Mesendoderm (in vitro differentiated cells): ENCODE measurements around the gene MMP17.
"Not testable (repeated sequence)": the region's sequence is repeated elsewhere in the genome, so short reads cannot be mapped to it uniquely, and the experiment has no call there.

Experiments used
- DNase-seq: peaks from one replicate; pipeline ENCODE4 v3.0.0; 2013
- H2AK5ac ChIP-seq: 2 replicates; pipeline ENCODE4 v1.6.1; 2013; ENCODE audit warnings: low read length, inconsistent platforms
- H2BK120ac ChIP-seq: 2 replicates; pipeline ENCODE4 v1.6.1; 2013; ENCODE audit warnings: low read depth, mild to moderate bottlenecking, low read length, moderate library complexity, mixed read lengths
- H2BK15ac ChIP-seq: replicated peaks from 2 replicates; pipeline ENCODE4 v1.6.1; 2013; ENCODE audit warnings: low read depth, mild to moderate bottlenecking, moderate library complexity
- H2BK5ac ChIP-seq: 2 replicates; pipeline ENCODE4 v1.6.1; 2013; ENCODE audit warnings: low read length, inconsistent platforms
- H3K18ac ChIP-seq: 2 replicates; pipeline ENCODE4 v1.6.1; 2013; ENCODE audit warnings: mild to moderate bottlenecking, low read length, mixed read lengths
- H3K23ac ChIP-seq: one replicate; pipeline ENCODE4 v1.6.1; 2013; ENCODE audit warnings: low read length
- H3K27ac ChIP-seq: 2 replicates; pipeline ENCODE4 v1.5.1; 2013; ENCODE audit warnings: low read depth, mild to moderate bottlenecking, inconsistent platforms, low read length, moderate library complexity
- H3K27me3 ChIP-seq: 2 replicates; pipeline ENCODE4 v1.6.1; 2013; ENCODE audit warnings: low read length, control low read depth, mild to moderate bottlenecking, inconsistent platforms; ENCODE audit not compliant: insufficient read depth, poor library complexity
- H3K36me3 ChIP-seq: 2 replicates; pipeline ENCODE4 v1.6.1; 2013; ENCODE audit warnings: low read length, inconsistent platforms; ENCODE audit not compliant: control insufficient read depth, insufficient read depth
- H3K4ac ChIP-seq: one replicate; pipeline ENCODE4 v1.6.1; 2013; ENCODE audit warnings: low read depth, mild to moderate bottlenecking, low read length, moderate library complexity
- H3K4me1 ChIP-seq: 2 replicates; pipeline ENCODE4 v1.6.1; 2013; ENCODE audit warnings: low read depth, low read length, inconsistent platforms; ENCODE audit not compliant: control insufficient read depth
- H3K4me2 ChIP-seq: 2 replicates; pipeline ENCODE4 v1.6.1; 2013; ENCODE audit warnings: low read length
- H3K4me3 ChIP-seq: 2 replicates; pipeline ENCODE4 v1.5.1; 2013; ENCODE audit warnings: mild to moderate bottlenecking, low read length
- H3K56ac ChIP-seq: one replicate; pipeline ENCODE4 v1.6.1; 2013; ENCODE audit warnings: low read length
- H3K79me1 ChIP-seq: 2 replicates; pipeline ENCODE4 v1.6.1; 2013; ENCODE audit warnings: low read length, inconsistent platforms
- H3K79me2 ChIP-seq: 2 replicates; pipeline ENCODE4 v1.6.1; 2013; ENCODE audit warnings: mild to moderate bottlenecking, low read length; ENCODE audit not compliant: control insufficient read depth, insufficient read depth
- H3K9ac ChIP-seq: 2 replicates; pipeline ENCODE4 v1.6.1; 2013; ENCODE audit warnings: low read length, inconsistent platforms
- H4K5ac ChIP-seq: one replicate; pipeline ENCODE4 v1.6.1; 2013; ENCODE audit warnings: low read length
- H4K8ac ChIP-seq: one replicate; pipeline ENCODE4 v1.6.1; 2013; ENCODE audit warnings: low read depth, mild to moderate bottlenecking, control low read depth, low read length, moderate library complexity
- WGBS: extraction: QIAGEN DNeasy Blood & Tissue Kit; methylation state at CpG from one replicate; pipeline ENCODE4 v1.1.7; 2013; ENCODE audit warnings: low lambda C conversion rate, missing lambda C conversion rate; ENCODE audit not compliant: insufficient coverage; ENCODE audit errors: extremely low coverage; 5-methylcytosine and 5-hydroxymethylcytosine counted together

Gene MMP17

DNA sequence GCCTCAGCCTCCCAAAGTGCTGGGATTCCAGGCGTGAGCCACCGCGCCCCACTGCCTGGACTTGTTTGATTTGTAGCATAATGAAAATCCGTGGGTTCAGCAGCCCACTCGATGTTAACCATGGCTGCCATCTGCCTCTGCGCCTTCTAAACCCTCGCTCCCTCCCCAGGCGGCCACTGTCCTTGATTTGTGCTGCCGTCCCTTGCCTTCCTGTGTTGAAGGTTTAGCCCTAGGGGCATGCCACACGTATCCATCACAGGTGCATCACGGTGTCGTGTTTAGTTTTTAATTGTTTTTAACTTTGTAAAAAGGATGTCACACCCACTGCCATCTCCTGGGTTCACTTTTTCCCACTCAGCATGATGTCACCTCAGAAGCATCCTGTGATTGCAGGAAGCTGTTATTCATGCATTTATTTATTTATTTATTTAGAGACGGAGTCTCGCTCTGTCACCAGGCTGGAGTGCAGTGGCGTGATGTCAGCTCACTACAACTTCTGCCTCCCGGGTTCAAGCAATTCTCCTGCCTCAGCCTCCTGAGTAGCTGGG is 41.8 kb downstream of the MMP17 start:
- Histone ChIP-seq H3K79me2 (no peaks in the 10 kb centered on the region), H3K27me3 (no peaks in the 10 kb centered on the region), H4K5ac (no peak overlapping the region), H3K23ac (no peak overlapping the region), H3K56ac (no peak overlapping the region), H3K9ac (no peak overlapping the region), H4K8ac (no peak overlapping the region), H2BK15ac (no peak overlapping the region), H3K27ac (no peak overlapping the region), H2AK5ac (no peak overlapping the region), H3K79me1 (no peaks in the 10 kb centered on the region), H3K4me1 (no peaks in the 10 kb centered on the region), H3K18ac (no peak overlapping the region), H2BK5ac (no peak overlapping the region), H2BK120ac (no peak overlapping the region), H3K4me3 (no peak overlapping the region), H3K36me3 (no peaks in the 10 kb centered on the region), H3K4ac (no peak overlapping the region), H3K4me2 (no peak overlapping the region)
- WGBS, result no CpG with 5 or more reads among the region's 16 CpGs
- DNase-seq, result peak; percentile 75

DNA sequence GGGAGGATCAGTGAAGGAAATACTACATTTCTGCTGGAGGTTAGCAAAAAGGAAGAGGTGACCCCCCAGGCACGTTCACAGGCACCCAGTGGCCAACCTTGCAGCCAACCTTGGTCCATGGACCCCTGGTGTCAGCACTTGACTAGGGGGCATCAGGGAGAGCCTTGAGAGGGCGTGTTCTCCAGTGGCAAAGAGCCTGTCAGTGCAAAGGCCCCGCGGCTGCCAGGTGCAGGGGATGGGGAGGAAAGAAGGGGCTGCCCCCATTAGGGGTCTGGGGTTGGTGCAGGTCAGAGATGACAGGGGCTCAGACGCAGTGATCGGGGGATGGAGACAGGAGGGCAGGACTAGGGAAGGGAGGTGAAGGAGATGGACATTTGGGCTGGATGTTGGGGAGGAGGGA is 43.5 kb downstream of the MMP17 start:
- WGBS, result no CpG with 5 or more reads among the region's 6 CpGs
- Histone ChIP-seq H3K23ac (no peak overlapping the region), H4K5ac (no peak overlapping the region), H3K4me2 (no peak overlapping the region), H4K8ac (no peak overlapping the region), H2BK15ac (no peak overlapping the region), H3K27ac (no peak overlapping the region), H2BK120ac (no peak overlapping the region), H2BK5ac (no peak overlapping the region), H3K56ac (peak overlapping the region; percentile 10), H3K79me1 (no peaks in the 10 kb centered on the region), H3K9ac (no peak overlapping the region), H3K18ac (no peak overlapping the region), H3K4ac (no peak overlapping the region), H3K4me1 (no peaks in the 10 kb centered on the region), H3K79me2 (no peaks in the 10 kb centered on the region), H2AK5ac (no peak overlapping the region), H3K36me3 (no peaks in the 10 kb centered on the region), H3K27me3 (no peaks in the 10 kb centered on the region), H3K4me3 (no peak overlapping the region)
- DNase-seq, result no peak

DNA sequence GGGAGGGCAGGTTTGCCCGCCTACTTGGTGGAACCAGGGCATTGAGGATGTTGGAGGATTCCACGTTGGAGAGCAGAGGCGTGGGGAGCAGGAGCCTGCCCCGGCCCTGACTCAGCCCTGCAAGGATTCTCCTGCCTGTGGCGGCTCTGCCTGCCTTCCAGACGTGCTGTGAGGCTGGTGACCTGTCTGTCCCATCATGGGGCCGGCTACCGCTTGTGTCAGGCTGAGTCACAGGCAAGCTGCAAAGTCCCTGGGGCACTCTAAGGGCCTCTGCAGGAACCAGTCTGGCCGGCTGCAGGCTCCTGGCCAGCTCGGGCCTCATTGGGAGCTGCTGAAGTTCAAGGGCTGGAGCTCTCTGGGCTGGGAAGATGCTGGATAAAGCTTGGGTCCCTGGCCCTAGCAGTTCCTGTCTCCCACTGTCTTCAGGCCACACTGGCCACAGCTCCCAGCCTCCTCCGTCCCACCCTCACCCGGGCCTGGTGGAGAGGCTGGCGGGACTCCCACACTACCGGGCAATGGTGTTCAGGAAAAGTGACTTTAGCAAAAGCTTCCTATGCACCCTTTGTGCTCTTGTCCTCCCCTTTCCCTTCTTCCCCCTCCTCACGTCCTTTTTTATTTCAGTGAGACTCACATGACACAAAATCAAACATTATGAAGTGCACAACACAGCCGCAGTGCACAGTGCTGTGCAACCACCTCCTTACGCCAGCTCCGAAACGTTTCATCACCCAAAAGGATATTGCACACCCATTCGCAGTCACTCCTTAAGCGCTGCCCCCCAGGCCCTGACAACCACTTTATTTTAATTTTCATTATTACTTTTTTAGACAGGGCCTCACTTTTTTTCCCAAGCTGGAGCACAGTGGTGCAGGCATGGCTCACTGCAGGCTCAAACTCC is 44.2 kb downstream of the MMP17 start:
- H3K4me3 ChIP-seq, result no peak overlapping the region

DNA sequence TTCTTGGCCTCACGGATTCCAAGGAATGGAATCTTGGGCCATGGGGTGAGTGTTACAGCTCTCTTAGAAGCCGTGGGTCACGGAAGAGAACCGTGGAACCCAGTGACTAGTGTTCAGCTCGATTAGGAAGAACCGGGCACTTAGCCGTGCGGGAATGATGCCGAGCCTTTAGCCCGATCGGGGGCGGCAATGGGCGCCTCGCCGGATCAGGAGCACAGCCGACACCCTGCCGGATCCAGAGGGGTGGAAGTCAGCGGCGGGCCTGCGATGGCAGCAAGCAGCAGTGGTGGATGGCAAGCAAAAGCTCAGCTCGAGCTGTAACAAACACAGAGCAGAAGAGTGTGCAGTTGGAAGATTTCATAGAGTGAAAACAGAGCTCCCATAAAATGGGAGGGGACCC is 45.1 kb downstream of the MMP17 start:
- Histone ChIP-seq H3K18ac (no peak overlapping the region), H3K23ac (no peak overlapping the region), H3K36me3 (no peaks in the 10 kb centered on the region), H3K4ac (no peak overlapping the region), H3K9ac (no peak overlapping the region), H2BK120ac (no peak overlapping the region), H3K27me3 (no peaks in the 10 kb centered on the region), H3K56ac (no peak overlapping the region), H4K8ac (no peak overlapping the region), H2AK5ac (no peak overlapping the region), H3K79me2 (no peaks in the 10 kb centered on the region), H3K4me2 (no peak overlapping the region), H3K79me1 (no peaks in the 10 kb centered on the region), H3K4me3 (no peak overlapping the region), H2BK5ac (no peak overlapping the region), H4K5ac (no peak overlapping the region), H2BK15ac (no peak overlapping the region), H3K27ac (no peak overlapping the region), H3K4me1 (no peaks in the 10 kb centered on the region)
- DNase-seq, result no peak
- WGBS, result no CpG with 5 or more reads among the region's 21 CpGs

More for the DNA sequence above, 44.2 kb downstream of the MMP17 start:
- H2BK15ac ChIP-seq, result no peak overlapping the region
- H3K23ac ChIP-seq, result no peak overlapping the region
- no peaks in the 10 kb centered on the region for H3K36me3 ChIP-seq
- H3K18ac ChIP-seq, result no peak overlapping the region
- no peaks in the 10 kb centered on the region for H3K27me3 ChIP-seq
- H3K9ac ChIP-seq, result no peak overlapping the region
- no peak overlapping the region for H4K5ac ChIP-seq
- WGBS, result no CpG with 5 or more reads among the region's 21 CpGs
- DNase-seq, result peak; percentile 94
- no peak overlapping the region for H3K27ac ChIP-seq
- H3K4me2 ChIP-seq, result no peak overlapping the region
- H2BK5ac ChIP-seq, result no peak overlapping the region
- H3K4me1 ChIP-seq, result no peaks in the 10 kb centered on the region
- no peak overlapping the region for H4K8ac ChIP-seq
- peak overlapping the region; percentile 22 for H3K56ac ChIP-seq
- H3K4ac ChIP-seq, result peak overlapping the region; percentile 11
- no peaks in the 10 kb centered on the region for H3K79me1 ChIP-seq
- H3K79me2 ChIP-seq, result no peaks in the 10 kb centered on the region
- no peak overlapping the region for H2AK5ac ChIP-seq
- no peak overlapping the region for H2BK120ac ChIP-seq

DNA sequence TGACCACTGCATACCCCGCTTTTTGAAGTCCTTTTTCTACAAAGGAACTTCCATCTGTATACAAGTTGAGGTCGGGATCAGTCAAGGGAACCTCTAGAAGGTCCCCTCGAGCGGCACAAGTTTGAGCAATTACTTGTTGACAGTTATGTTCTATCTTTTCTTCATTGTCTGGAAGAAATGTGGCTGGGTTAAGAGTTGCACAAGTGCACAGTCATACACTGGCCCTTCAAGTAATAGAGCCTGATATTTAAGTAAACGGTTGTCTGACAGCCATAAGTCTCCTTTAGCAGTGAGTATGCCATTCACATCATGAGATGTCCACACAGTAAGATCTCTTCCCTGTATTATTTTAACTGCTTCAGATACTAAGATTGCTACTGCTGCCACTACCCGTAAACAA is 46.8 kb downstream of the MMP17 start:
- H3K27me3 ChIP-seq, H3K36me3 ChIP-seq, H4K8ac ChIP-seq, H3K79me1 ChIP-seq, H3K4me2 ChIP-seq, H2AK5ac ChIP-seq, H3K56ac ChIP-seq, DNase-seq, H2BK15ac ChIP-seq, H3K27ac ChIP-seq, H3K9ac ChIP-seq, H2BK120ac ChIP-seq, H3K23ac ChIP-seq, H3K4me3 ChIP-seq, H4K5ac ChIP-seq, H3K18ac ChIP-seq, H3K79me2 ChIP-seq, H3K4ac ChIP-seq, H2BK5ac ChIP-seq, H3K4me1 ChIP-seq: not testable (repeated sequence)
- no CpG with 5 or more reads among the region's 6 CpGs for WGBS
